ENCODE data around the gene RALA. TPM values are rescaled to one million over a fixed set of nuclear protein-coding genes. Genes with fewer than 3 reads are reported as not detected.

Gene RALA
- total and polyA plus RNA-seq, 2 donors = 11.6 to 38.2 TPM

DNA sequence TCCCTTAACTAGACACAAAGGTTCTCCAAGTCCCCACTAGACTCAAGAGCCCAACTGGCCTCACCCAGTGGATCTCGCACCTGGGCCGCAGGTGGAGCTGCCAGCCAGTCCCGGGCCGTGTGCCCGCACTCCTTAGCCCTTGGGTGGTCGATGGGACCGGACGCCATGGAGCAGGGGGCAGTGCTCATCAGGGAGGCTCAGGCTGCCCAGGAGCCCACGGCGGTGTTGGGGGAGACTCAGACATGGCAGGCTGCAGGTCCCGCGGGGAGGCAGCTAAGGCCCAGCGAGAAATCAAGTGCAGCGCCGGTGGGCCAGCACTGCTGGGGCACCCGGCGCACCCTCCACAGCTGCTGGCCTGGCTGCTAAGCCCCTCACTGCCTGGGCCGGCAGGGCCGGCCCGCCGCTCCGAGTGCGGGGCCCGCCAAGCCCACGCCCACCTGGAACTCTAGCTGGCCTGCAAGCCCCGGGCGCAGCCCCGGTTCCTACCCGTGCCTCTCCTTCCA is 130.5 kb downstream of the RALA start:
- H3K27ac ChIP-seq (ENCODE audit: low read depth in 1 of 2, low read length in 1 of 2) = no peak overlapping the region
- no peaks in the 10 kb centered on the region for H3K4me1 ChIP-seq (ENCODE audit: control insufficient read depth in 2 of 2, insufficient read depth in 2 of 2, low read length in 2 of 2)
- H3K36me3 ChIP-seq (ENCODE audit: control insufficient read depth in 2 of 2, insufficient read depth in 2 of 2, low read length in 1 of 2) = no peaks in the 10 kb centered on the region
- peaks cover 0 to 8% of the 10 kb centered on the region in 2 donors for H3K9me3 ChIP-seq (ENCODE audit: control insufficient read depth in 2 of 2, insufficient read depth in 1 of 2, low read length in 1 of 2)
- WGBS = 96% methylated on average over 29 of the region's 29 CpGs
- H3K27me3 ChIP-seq (ENCODE audit: control insufficient read depth in 2 of 2, insufficient read depth in 1 of 2, low read length in 1 of 2) = no peaks in the 10 kb centered on the region
- no peak overlapping the region for H3K4me3 ChIP-seq (ENCODE audit: low read length in 2 of 2)
- DNase-seq (ENCODE audit: low read depth in 6 of 9, low spot score in 9 of 9) = no peak

DNA sequence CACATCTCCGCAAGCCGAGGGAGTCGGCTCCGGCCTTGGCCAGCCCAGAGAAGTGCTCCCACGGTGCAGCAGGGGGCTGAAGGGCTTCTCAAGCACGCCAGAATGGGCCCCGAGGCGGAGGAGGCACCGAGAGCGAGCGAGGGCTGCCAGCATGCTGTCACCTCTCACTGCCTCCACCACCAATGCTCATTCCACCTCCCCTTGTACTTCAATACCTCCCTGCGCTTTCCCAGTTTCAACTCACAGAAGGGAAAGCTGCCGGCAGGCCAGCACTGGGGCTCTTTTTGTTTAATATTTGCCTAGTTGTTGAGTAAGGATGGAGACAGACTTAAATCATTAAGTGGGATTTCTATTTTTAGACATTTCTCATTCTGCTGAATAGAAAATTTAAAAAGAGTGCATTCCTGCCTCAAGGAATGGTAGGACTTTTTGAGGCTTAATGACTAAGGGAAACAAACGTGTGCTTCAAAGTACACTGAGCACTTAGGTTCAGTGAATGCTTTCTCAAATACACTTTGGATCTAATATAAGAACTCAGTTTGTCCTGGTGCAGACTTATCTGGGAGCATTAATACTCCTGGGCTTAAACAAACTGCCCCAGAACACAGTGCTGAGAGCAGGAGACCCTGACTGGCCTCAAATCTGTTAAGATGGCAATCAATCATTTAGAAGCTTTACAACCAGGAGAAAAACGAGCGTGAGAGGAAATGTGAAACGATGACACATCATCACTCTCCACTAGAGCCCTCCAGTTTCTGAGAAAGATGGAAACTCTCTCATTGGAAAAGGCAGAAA is 131.2 kb downstream of the RALA start:
- H3K27me3 ChIP-seq (ENCODE audit: control insufficient read depth in 2 of 2, insufficient read depth in 1 of 2, low read length in 1 of 2) = no peaks in the 10 kb centered on the region
- no peak overlapping the region for H3K4me3 ChIP-seq (ENCODE audit: low read length in 2 of 2)
- peaks cover 0 to 8% of the 10 kb centered on the region in 2 donors for H3K9me3 ChIP-seq (ENCODE audit: control insufficient read depth in 2 of 2, insufficient read depth in 1 of 2, low read length in 1 of 2)
- 87% methylated on average over 17 of the region's 17 CpGs for WGBS
- H3K4me1 ChIP-seq (ENCODE audit: control insufficient read depth in 2 of 2, insufficient read depth in 2 of 2, low read length in 2 of 2) = no peaks in the 10 kb centered on the region
- no peak for DNase-seq (ENCODE audit: low read depth in 6 of 9, low spot score in 9 of 9)
- H3K36me3 ChIP-seq (ENCODE audit: control insufficient read depth in 2 of 2, insufficient read depth in 2 of 2, low read length in 1 of 2) = no peaks in the 10 kb centered on the region
- H3K27ac ChIP-seq (ENCODE audit: low read depth in 1 of 2, low read length in 1 of 2) = no peak overlapping the region

DNA sequence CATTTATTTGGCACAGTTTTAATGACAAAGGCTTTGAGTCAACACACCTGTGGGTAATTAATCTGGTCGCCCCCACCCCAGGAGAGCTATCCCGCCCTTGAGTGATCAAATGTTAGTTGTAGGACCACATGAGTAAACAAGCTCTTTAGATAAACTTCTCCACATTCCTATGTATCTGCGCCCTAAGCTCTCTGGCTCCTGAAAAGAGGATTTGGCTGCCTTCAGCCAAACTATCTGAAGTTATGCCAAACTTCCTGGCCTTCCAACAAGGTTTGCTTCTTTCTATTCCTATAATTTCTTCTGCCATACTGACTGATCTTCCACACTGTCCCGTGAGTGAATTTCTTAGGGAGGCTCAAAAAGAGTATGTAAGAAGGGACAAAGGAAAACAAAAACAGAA is 134.2 kb downstream of the RALA start:
- H3K27ac ChIP-seq (ENCODE audit: low read depth in 1 of 2, low read length in 1 of 2) = no peak overlapping the region

More for the DNA sequence above, 134.2 kb downstream of the RALA start:
- no peak for DNase-seq (ENCODE audit: low read depth in 6 of 9, low spot score in 9 of 9)
- H3K36me3 ChIP-seq (ENCODE audit: control insufficient read depth in 2 of 2, insufficient read depth in 2 of 2, low read length in 1 of 2) = no peaks in the 10 kb centered on the region
- H3K4me1 ChIP-seq (ENCODE audit: control insufficient read depth in 2 of 2, insufficient read depth in 2 of 2, low read length in 2 of 2) = peaks cover under 1% of the 10 kb centered on the region in 2 donors
- H3K27me3 ChIP-seq (ENCODE audit: control insufficient read depth in 2 of 2, insufficient read depth in 1 of 2, low read length in 1 of 2) = no peaks in the 10 kb centered on the region
- H3K9me3 ChIP-seq (ENCODE audit: control insufficient read depth in 2 of 2, insufficient read depth in 1 of 2, low read length in 1 of 2) = peaks cover 0 to 7% of the 10 kb centered on the region in 2 donors
- H3K4me3 ChIP-seq (ENCODE audit: low read length in 2 of 2) = no peak overlapping the region
- WGBS = 97% methylated on average over 4 of the region's 4 CpGs

Other genes starting within 250 kb of the RALA start
- 19.8 TPM for gene YAE1, start 57.2 kb upstream of the RALA start, total RNA-seq
- gene YAE1, start 57.2 kb upstream of the RALA start, polyA plus RNA-seq = 34.2 TPM

Measured in thymus (tissue), 11 donors.